Measurements from ENCODE around the gene ZSCAN1. TPM values are rescaled to one million over a fixed set of nuclear protein-coding genes. Genes with fewer than 3 reads are reported as not detected.

Gene ZSCAN1
- total and polyA plus RNA-seq, 12 donors, result 0.15 to 0.32 (median 0.28) TPM; not detected in 9

DNA sequence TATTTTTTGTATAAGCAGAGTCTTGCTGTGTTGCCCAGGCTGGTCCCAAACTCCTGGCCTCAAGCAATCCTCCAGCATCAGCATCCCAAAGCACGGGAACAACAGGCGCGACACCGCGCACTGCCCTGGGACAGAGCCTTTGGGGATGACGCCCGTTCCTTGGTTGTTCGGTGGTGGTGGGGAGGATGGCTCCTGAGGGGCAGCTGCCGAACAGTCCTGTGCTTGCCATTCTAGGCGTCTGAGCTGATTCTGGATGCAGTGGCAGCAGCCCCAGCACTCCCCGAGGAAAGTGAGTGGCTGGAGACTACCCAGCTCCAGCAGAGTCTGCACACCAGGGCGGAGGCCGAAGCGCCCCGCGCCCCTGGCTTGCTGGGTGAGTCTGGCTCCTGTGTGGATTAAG lies 18.4 kb downstream of the ZSCAN1 start:
- Histone ChIP-seq H3K4me3 (no peak overlapping the region), H3K27ac (no peak overlapping the region), H3K9me3 (peaks cover 0 to 82% (median 15%) of the 10 kb centered on the region in 11 donors), H3K4me1 (peaks cover 0 to 16% (median 8%) of the 10 kb centered on the region in 9 donors), H3K27me3 (no peaks in the 10 kb centered on the region), H3K36me3 (no peaks in the 10 kb centered on the region)
- no peak for DNase-seq
- TF ChIP-seq, protein P1, sequence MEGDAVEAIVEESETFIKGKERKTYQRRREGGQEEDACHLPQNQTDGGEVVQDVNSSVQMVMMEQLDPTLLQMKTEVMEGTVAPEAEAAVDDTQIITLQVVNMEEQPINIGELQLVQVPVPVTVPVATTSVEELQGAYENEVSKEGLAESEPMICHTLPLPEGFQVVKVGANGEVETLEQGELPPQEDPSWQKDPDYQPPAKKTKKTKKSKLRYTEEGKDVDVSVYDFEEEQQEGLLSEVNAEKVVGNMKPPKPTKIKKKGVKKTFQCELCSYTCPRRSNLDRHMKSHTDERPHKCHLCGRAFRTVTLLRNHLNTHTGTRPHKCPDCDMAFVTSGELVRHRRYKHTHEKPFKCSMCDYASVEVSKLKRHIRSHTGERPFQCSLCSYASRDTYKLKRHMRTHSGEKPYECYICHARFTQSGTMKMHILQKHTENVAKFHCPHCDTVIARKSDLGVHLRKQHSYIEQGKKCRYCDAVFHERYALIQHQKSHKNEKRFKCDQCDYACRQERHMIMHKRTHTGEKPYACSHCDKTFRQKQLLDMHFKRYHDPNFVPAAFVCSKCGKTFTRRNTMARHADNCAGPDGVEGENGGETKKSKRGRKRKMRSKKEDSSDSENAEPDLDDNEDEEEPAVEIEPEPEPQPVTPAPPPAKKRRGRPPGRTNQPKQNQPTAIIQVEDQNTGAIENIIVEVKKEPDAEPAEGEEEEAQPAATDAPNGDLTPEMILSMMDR (IDR thresholded peaks at IDR 0.05), result no peak
- ATAC-seq, result no peak
- 96% methylated on average over 16 of the region's 16 CpGs for WGBS, 2 donors
- intact Hi-C loops (cut with DNase I), result no loop called here

DNA sequence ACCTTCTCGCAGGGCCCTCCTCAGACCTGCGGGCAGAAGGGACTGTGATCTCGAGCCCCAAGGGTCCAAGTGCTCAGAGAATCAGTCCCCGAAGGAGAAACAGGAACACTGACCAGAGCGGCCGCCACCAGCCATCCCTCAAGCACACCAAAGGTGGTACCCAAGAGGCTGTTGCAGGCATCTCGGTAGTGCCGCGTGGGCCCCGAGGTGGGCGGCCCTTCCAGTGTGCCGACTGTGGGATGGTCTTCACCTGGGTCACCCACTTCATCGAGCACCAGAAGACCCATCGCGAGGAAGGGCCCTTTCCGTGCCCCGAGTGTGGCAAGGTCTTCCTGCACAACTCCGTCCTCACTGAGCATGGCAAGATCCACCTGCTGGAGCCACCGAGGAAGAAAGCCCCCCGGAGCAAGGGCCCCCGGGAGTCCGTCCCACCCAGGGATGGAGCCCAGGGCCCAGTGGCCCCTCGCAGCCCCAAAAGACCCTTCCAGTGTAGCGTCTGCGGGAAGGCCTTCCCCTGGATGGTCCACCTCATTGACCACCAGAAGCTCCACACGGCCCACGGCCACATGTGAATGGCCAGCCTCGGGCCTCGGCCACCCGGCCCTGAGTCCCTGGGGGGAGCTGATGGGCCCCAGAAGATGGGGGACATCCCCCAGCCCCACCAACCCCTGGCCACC lies 19.8 kb downstream of the ZSCAN1 start:
- DNase-seq (no peak), ATAC-seq (no peak)
- TF ChIP-seq, protein P1 (IDR thresholded peaks at IDR 0.05), result no peak
- H3K27me3 ChIP-seq, result no peaks in the 10 kb centered on the region
- intact Hi-C loops (cut with DNase I), result no loop called here
- 93 to 96% methylated on average over 30 of the region's 30 CpGs for WGBS, 2 donors
- no peak overlapping the region for H3K4me3 ChIP-seq
- H3K9me3 ChIP-seq, result peaks cover 0 to 77% (median 7%) of the 10 kb centered on the region in 11 donors
- H3K27ac ChIP-seq, result no peak overlapping the region
- H3K4me1 ChIP-seq, result peaks cover 0 to 19% (median 10%) of the 10 kb centered on the region in 9 donors
- no peaks in the 10 kb centered on the region for H3K36me3 ChIP-seq

DNA sequence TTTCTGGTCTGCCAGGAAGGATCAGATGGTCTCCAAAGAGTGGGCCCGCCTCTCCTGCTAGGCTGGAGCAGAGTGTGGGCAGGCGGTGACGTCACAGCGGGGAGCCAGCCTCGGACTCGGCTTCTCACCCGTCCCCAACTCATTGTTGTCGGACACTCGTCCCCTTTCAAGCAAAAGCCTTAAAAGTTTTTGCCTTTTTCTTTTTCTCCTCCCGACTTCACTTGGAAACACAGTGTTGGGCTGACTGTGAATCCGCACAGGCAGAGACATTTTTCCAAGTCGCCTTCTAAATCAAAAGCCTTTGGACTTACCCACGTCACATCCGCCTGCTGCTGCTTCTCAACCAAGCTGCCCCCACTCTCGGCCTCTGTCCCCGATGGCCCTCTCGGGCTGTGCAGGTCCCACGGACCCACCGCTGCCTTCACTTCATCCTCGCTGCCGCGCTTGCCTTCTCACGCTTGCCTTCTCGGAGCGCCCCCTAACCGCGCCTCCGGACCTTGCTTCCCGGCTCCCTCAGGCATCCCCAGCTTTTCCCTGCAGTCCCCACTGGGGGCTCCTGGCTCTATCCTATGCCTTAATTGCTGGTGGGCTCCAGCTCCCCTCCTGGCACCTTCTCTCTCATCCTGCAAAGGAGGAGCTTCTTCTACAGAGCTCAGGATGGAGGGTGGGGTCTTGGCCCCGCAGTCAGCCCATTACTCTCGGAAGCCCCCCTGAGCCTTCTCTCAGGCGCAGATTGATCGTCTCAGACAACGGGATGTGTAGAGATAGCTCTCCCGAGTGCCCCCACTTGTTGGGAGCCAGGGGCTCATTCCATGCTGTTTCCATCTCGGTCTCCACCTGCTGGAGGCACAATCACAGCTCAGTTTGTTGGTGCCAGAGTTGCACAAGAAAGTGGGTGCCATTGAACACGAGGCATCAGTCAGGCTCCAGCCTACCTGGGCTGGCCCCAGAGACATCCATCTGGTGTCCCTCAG lies 21.4 kb downstream of the ZSCAN1 start:
- Histone ChIP-seq H3K36me3 (no peaks in the 10 kb centered on the region), H3K4me3 (peak overlapping the region; percentile 21 to 62 (median 54)), H3K4me1 (peaks cover 0 to 29% (median 16%) of the 10 kb centered on the region in 9 donors), H3K27me3 (no peaks in the 10 kb centered on the region), H3K9me3 (peaks cover 0 to 72% (median 0%) of the 10 kb centered on the region in 11 donors), H3K27ac (peak overlapping the region; percentile 78 to 90 (median 85))
- ATAC-seq (peak in 5 of 8 donors; percentile 26 to 53 (median 36)), DNase-seq (peak; percentile 56 to 61)
- intact Hi-C loops (cut with DNase I), result loop anchor here in 5 of 10 donors (5.0 kb wide), 1 partner anchor 42 kb away; the partner anchor contains the start of gene ZSCAN18 (in 5 of the 5)
- TF ChIP-seq, protein P1 (IDR thresholded peaks at IDR 0.05), result peak in 8 of 9 donors; percentile 3 to 57 (median 32)
- WGBS, 2 donors, result 24 to 41% methylated on average over 37 of the region's 37 CpGs

DNA sequence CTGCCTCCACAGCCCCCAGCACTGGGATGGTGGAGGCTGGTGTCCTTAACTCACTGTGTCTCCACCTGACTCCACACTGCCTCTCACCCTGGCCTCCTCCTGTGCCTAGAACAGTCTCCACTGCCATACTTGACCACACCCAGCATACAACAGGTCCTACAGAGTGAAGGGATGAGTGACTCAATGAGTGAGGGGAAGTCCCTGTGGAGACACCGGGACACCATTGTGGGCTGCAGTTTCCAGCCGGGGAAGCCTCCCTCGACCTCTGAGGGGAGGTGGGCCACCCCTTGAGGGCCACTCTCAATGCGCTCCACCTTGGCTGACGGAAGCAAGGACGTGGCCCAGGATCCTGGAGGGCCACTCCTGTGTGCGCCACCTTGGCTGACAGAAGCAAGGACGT lies 22.4 kb downstream of the ZSCAN1 start:
- Histone ChIP-seq H3K27ac (no peak overlapping the region), H3K9me3 (peaks cover 0 to 72% (median 0%) of the 10 kb centered on the region in 11 donors), H3K4me3 (no peak overlapping the region), H3K27me3 (no peaks in the 10 kb centered on the region), H3K4me1 (peaks cover 0 to 29% (median 16%) of the 10 kb centered on the region in 9 donors), H3K36me3 (no peaks in the 10 kb centered on the region)
- ATAC-seq (no peak), DNase-seq (no peak)
- intact Hi-C loops (cut with DNase I), result loop anchor here in 5 of 10 donors (5.0 kb wide), 1 partner anchor 41 kb away; the partner anchor contains the start of gene ZSCAN18 (in 5 of the 5)
- 91 to 94% methylated on average over 6 to 8 of the region's 8 CpGs for WGBS, 2 donors
- TF ChIP-seq, protein P1 (IDR thresholded peaks at IDR 0.05), result no peak

Data from heart right ventricle (tissue), 16 donors.